MM.1S (cell line): ENCODE results near the gene PAOX.

Experiments used
- DNase-seq: peaks from one replicate; pipeline ENCODE4 v3.0.0-alpha.2; 2015
- H2AFZ ChIP-seq: fragments of 300-600 bp; sonication (generic); 2 replicates; pipeline ENCODE4 v1.6.0; 2016; ENCODE audit warnings: antibody characterized with exemption, low read length
- H3F3A ChIP-seq: fragments of 300-600 bp; sonication (generic); 2 replicates; pipeline ENCODE4 v1.6.1; 2016; ENCODE audit warnings: mild to moderate bottlenecking, antibody characterized with exemption, low read length, moderate library complexity, mixed read lengths; ENCODE audit not compliant: insufficient read depth
- H3K27ac ChIP-seq: fragments of 300-600 bp; sonication (generic); 2 replicates; pipeline ENCODE4 v1.5.1; 2016; ENCODE audit warnings: mild to moderate bottlenecking, low read length
- H3K27me3 ChIP-seq: fragments of 300-600 bp; sonication (generic); replicated peaks from 2 replicates; pipeline ENCODE4 v1.6.0; 2016; ENCODE audit warnings: low read length; ENCODE audit not compliant: insufficient read depth
- H3K36me3 ChIP-seq: fragments of 300-600 bp; sonication (generic); replicated peaks from 2 replicates; pipeline ENCODE4 v1.6.1; 2016; ENCODE audit warnings: mild to moderate bottlenecking, low read length, mixed read lengths; ENCODE audit not compliant: insufficient read depth
- H3K4me1 ChIP-seq: fragments of 300-600 bp; sonication (generic); 2 replicates; pipeline ENCODE4 v1.6.1; 2016; ENCODE audit warnings: low read length, mixed read lengths
- H3K4me2 ChIP-seq: fragments of 300-600 bp; sonication (generic); 2 replicates; pipeline ENCODE4 v1.6.0; 2016; ENCODE audit warnings: low read depth, low read length
- H3K4me3 ChIP-seq: fragments of 300-600 bp; sonication (generic); 2 replicates; pipeline ENCODE4 v1.5.1; 2016; ENCODE audit warnings: low read length, mixed read lengths
- H3K79me2 ChIP-seq: fragments of 300-600 bp; sonication (generic); 2 replicates; pipeline ENCODE4 v1.6.1; 2016; ENCODE audit warnings: mixed run types, low read length, mixed read lengths
- H3K9ac ChIP-seq: fragments of 300-600 bp; sonication (generic); 2 replicates; pipeline ENCODE4 v1.6.1; 2016; ENCODE audit warnings: low read length, mixed read lengths
- H3K9me2 ChIP-seq: fragments of 300-600 bp; sonication (generic); replicated peaks from 2 replicates; pipeline ENCODE4 v1.6.1; 2016; ENCODE audit warnings: mild to moderate bottlenecking, low read length, mixed read lengths; ENCODE audit not compliant: insufficient read depth
- H3K9me3 ChIP-seq: fragments of 300-600 bp; sonication (generic); replicated peaks from 2 replicates; pipeline ENCODE4 v1.6.1; 2016; ENCODE audit warnings: mild to moderate bottlenecking, low read length, mixed read lengths; ENCODE audit not compliant: insufficient read depth
- H4K20me1 ChIP-seq: fragments of 300-600 bp; sonication (generic); 2 replicates; pipeline ENCODE4 v1.6.1; 2016; ENCODE audit warnings: mild to moderate bottlenecking, low read length, moderate library complexity, mixed read lengths; ENCODE audit not compliant: insufficient read depth
- EZH2 ChIP-seq: fragments of 300-600 bp; sonication (generic); optimal IDR thresholded peaks from 2 replicates; pipeline ENCODE3; 2017; ENCODE audit warnings: low read depth, mild to moderate bottlenecking, antibody characterized with exemption, low read length, mixed read lengths
- EZH2phosphoT487 ChIP-seq: fragments of 300-600 bp; sonication (generic); IDR thresholded peaks from 2 replicates; pipeline ENCODE4 v1.6.1; 2018; ENCODE audit warnings: antibody characterized with exemption, low read length
- TF ChIP-seq, protein P1 (sequence below): fragments of 300-600 bp; sonication (generic); IDR thresholded peaks from 2 replicates; pipeline ENCODE4 v1.5.1; 2016; ENCODE audit warnings: antibody characterized with exemption, low read length, mixed read lengths

Gene PAOX

DNA sequence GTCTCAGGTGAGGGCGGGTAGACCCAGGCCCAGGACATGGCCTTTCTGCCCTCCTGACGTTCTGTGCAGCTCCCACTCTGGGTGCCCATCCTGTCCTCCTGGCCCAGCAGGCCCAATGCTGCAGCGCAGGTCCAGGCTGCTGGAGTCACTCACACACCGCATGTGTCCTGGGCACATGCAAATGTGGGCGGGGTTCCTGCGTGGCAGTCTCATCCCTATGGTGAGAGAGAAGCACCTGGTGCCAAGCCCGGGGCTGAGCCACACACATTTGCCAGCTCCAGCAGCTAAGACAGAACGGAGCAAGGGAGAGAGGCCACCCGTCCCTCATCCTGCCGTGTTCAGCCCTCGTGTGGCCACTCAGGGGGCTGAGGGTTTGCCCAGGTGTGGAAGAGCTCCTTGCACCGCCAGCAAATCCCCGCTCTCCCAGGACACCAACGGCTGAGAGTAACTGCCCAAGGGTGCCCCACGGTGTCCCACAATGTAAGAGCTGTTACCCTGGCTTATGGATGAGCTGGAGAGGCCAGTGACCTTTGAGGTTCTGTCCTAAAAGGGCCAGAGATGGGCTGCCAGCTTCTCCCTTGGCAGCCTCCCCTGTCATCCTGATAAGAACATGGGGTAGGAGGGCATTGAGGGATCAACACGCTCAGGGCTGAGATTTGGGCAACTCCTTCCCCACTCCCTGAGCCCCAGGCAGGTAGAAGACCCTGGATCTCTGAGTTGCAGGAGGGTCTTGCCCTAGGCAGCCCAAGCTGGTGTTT, 25.7 kb upstream of the PAOX start:
- no peaks in the 10 kb centered on the region for H3K9me2 ChIP-seq
- H3K27me3 ChIP-seq, result peaks cover 28% of the 10 kb centered on the region
- H3K79me2 ChIP-seq, result no peaks in the 10 kb centered on the region
- no peak for DNase-seq
- H3K27ac ChIP-seq, result no peak overlapping the region
- no peaks in the 10 kb centered on the region for H3K36me3 ChIP-seq
- TF ChIP-seq EZH2 (no peak), EZH2phosphoT487 (no peak)
- TF ChIP-seq, protein P1, sequence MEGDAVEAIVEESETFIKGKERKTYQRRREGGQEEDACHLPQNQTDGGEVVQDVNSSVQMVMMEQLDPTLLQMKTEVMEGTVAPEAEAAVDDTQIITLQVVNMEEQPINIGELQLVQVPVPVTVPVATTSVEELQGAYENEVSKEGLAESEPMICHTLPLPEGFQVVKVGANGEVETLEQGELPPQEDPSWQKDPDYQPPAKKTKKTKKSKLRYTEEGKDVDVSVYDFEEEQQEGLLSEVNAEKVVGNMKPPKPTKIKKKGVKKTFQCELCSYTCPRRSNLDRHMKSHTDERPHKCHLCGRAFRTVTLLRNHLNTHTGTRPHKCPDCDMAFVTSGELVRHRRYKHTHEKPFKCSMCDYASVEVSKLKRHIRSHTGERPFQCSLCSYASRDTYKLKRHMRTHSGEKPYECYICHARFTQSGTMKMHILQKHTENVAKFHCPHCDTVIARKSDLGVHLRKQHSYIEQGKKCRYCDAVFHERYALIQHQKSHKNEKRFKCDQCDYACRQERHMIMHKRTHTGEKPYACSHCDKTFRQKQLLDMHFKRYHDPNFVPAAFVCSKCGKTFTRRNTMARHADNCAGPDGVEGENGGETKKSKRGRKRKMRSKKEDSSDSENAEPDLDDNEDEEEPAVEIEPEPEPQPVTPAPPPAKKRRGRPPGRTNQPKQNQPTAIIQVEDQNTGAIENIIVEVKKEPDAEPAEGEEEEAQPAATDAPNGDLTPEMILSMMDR, result no peak
- H3K4me1 ChIP-seq, result no peaks in the 10 kb centered on the region
- H3K4me3 ChIP-seq, result no peak overlapping the region
- no peak overlapping the region for H3K4me2 ChIP-seq
- H2AFZ ChIP-seq, result no peak overlapping the region
- H4K20me1 ChIP-seq, result no peaks in the 10 kb centered on the region
- no peaks in the 10 kb centered on the region for H3F3A ChIP-seq
- no peak overlapping the region for H3K9ac ChIP-seq
- no peaks in the 10 kb centered on the region for H3K9me3 ChIP-seq

DNA sequence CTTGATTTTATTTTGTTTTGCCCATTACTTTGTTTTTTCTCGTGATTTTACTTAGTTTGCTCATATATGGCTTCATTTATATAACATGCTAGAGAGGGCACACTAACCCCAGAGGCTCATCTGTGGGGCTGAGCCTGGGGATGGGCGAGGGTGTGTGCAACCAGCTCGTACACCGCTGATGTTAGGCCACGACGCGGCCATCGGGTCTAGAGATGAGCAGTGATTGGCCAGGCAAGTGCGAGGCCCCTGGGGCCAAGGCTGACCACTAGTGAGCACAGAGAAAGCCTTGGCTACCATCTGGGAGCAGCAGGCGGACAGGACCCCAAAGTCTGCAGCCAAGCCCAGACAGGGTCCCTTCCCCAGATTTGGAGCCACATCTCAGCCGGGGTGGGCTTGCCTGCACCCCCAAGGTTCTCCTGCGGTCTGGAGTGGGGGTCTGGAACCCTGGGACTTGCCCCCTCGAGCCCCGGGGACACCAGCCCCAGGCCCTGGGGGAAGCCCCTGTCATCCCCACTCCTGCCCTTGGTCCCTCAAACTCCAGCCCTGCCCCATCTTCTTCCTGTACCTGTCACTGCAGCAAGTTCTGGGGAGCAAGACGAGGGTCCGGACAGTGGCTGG, 25.0 kb upstream of the PAOX start:
- no peaks in the 10 kb centered on the region for H3K9me2 ChIP-seq
- no peaks in the 10 kb centered on the region for H3K4me1 ChIP-seq
- H2AFZ ChIP-seq, result no peak overlapping the region
- no peak overlapping the region for H3K9ac ChIP-seq
- no peaks in the 10 kb centered on the region for H3K9me3 ChIP-seq
- H3K79me2 ChIP-seq, result no peaks in the 10 kb centered on the region
- H3K36me3 ChIP-seq, result no peaks in the 10 kb centered on the region
- no peaks in the 10 kb centered on the region for H4K20me1 ChIP-seq
- DNase-seq, result no peak
- H3K27me3 ChIP-seq, result peaks cover 28% of the 10 kb centered on the region
- H3K4me3 ChIP-seq, result no peak overlapping the region
- H3F3A ChIP-seq, result no peaks in the 10 kb centered on the region
- no peak for TF ChIP-seq EZH2phosphoT487
- TF ChIP-seq, protein P1, result no peak
- TF ChIP-seq EZH2, result no peak
- no peak overlapping the region for H3K27ac ChIP-seq
- no peak overlapping the region for H3K4me2 ChIP-seq

- no peaks in the 10 kb centered on the region for H3K4me1 ChIP-seq
- H3K27ac ChIP-seq, result no peak overlapping the region
- H3K36me3 ChIP-seq, result no peaks in the 10 kb centered on the region
- no peaks in the 10 kb centered on the region for H3K79me2 ChIP-seq
- H3F3A ChIP-seq, result no peaks in the 10 kb centered on the region
- TF ChIP-seq EZH2phosphoT487 (no peak), EZH2 (no peak)
- TF ChIP-seq, protein P1, result no peak
- H3K4me2 ChIP-seq, result no peak overlapping the region
- DNase-seq, result no peak
- no peaks in the 10 kb centered on the region for H3K9me3 ChIP-seq
- H3K9me2 ChIP-seq, result no peaks in the 10 kb centered on the region
- no peaks in the 10 kb centered on the region for H4K20me1 ChIP-seq
- no peak overlapping the region for H3K4me3 ChIP-seq
- H3K27me3 ChIP-seq, result peaks cover 28% of the 10 kb centered on the region
- no peak overlapping the region for H2AFZ ChIP-seq
- no peak overlapping the region for H3K9ac ChIP-seq
Observed at GRCh38 chr10:133354672-133355240, 24.3 kb upstream of the PAOX start.
